HG03280 (cell line): ENCODE results near the gene QARS1.

Experiments
- ATAC-seq: cut with Tn5 transposase; IDR thresholded peaks from one replicate; pipeline ENCODE4 v1.9.1; 2021; ENCODE audit warnings: mild to moderate bottlenecking, moderate library complexity; ENCODE audit not compliant: unreplicated experiment

The QARS1 gene

GRCh38 chr3:49120438-49121131, 16.0 kb upstream of the QARS1 start, which contains the start of gene USP19:
USP19 (minus strand) TSS chr3:49120823; CDS start chr3:49119145, 1,678 bp downstream.
- ATAC-seq: peak; percentile 79

GRCh38 chr3:49120096-49120437, 15.5 kb upstream of the QARS1 start:
- no peak for ATAC-seq

- no peak for ATAC-seq
Measured at GRCh38 chr3:49119439-49119838, 14.9 kb upstream of the QARS1 start.

DNA sequence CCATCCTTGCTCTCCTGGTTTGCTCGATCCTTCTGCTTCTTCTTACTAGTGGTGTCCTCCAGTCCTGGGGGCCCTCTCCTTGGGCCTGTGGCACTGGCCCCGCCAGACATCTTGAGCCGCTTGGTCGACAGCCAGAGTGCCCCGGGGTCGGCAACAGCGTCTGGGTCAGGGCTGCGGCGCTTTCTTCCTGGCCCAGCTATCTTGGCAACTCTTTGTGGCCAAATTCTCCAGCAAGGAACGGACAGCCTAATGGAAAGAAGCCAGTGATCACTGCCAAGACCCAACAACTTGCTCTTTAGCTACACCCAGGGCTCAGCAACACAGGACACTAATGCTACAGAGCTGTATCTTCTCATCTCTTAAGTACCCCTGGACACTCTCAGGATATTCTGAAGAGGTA, 14.5 kb upstream of the QARS1 start:
- no peak for ATAC-seq

DNA sequence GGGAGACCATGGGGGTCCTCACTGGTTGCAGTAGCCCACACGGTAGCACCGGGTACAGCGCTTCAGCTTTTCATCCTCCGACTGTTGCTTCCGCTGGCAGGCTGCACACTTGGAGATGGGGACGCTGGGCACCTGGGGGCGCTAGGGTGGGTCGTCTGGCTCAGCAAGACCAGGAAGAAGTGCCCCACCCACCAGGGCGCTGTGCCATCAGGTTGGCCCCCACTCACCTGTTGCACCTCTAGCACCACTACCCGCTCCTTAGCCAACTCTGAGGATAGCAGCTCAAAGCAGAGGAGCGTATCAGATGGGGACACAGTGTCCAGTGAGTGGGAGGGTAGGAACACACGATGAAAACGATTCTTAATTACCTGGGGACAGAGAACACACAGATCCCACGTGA, 7.7 kb upstream of the QARS1 start:
- ATAC-seq: no peak

- no peak for ATAC-seq
Measured at GRCh38 chr3:49111347-49111746, 6.8 kb upstream of the QARS1 start.

DNA sequence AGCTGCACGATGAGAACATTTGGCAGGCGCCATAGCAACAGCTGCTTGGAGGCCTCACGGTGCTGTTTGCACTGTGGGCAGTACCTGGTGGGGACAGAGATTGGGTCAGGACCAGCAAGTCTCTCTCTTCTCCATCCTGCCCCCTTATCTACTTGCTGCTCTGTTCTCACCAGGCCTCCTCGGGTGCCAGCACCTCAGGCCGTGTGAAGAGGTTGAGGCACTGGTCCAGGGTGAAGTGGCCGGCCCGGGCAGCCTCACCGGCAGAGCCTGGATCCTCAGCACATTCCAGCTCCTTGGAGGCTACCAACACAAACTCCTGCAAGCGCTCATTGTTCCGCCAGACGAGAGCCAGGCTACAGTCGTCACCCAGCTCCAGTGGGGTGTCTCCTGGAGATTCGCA, 6.2 kb upstream of the QARS1 start:
- ATAC-seq: no peak

GRCh38 chr3:49108346-49108745, 3.8 kb upstream of the QARS1 start:
- ATAC-seq: no peak

DNA sequence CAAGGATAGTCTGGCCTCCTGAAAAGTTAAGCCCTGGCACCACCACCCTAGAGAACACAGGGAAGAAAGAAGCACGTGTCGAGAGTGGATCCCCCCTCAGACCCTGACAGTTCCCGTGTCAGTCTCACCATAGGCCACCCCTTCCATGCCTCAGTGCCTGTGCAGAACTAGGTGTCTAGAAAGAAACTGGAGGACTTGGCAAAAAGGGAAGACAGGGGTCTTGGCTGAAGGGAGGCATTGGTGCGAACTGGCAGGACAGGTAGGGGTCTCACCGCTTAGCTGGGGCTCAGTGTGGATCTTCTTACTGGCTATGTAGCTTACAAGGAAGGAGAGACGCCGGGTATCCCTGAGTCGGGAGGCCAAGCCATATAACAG, 518 bp downstream of the QARS1 start:
- ATAC-seq: no peak

- ATAC-seq: no peak
Measured at GRCh38 chr3:49100046-49100615, 4.4 kb downstream of the QARS1 start.

DNA sequence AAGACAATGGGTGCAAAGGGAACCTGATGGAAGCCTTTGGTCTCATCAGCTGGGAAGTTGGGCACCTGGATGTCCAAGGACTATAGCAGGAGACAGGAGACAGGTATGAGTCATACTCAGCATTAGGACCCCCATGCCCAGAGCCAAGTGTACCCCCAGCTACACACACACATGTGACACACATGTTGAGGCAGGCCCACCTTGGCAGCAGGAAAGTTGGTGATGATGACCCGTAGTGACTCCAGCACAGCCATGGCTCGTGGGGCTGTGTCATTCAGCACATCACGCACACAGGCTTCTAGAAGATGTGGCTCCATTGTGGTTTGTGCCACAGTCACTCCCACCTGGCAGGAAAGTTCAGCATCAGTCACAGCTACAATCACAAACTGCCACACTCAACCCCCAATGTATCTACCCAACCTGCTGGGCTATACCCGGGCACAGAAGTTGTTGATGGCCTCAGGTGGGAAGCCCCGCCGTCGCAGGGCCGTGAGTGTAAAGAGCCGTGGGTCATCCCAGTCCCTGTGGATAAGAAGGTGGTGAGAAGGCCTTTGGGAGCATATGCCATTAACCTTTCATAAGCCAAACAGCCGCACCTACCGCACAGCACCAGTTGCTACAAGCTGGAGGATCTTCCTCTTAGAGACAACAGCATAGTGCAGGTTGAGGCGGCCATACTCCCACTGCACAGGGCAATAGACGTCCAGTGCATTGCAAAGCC, 5.5 kb downstream of the QARS1 start:
- no peak for ATAC-seq

- no peak for ATAC-seq
Measured at GRCh38 chr3:49098429-49098828, 6.1 kb downstream of the QARS1 start.

GRCh38 chr3:49093853-49094767, 10.4 kb downstream of the QARS1 start, which contains the start of gene QRICH1:
QRICH1 (minus strand) TSS chr3:49094071; CDS start chr3:49077017, 17,054 bp downstream.
- peak; percentile 74 for ATAC-seq

GRCh38 chr3:49092938-49093852, 11.4 kb downstream of the QARS1 start:
- ATAC-seq: peak; percentile 42

- no peak for ATAC-seq
Measured at GRCh38 chr3:49081429-49081828, 23.1 kb downstream of the QARS1 start.

- no peak for ATAC-seq
Measured at GRCh38 chr3:49079270-49079669, 25.3 kb downstream of the QARS1 start.

- ATAC-seq: no peak
Measured at GRCh38 chr3:49076646-49077045, 27.9 kb downstream of the QARS1 start.

- no peak for ATAC-seq
Measured at GRCh38 chr3:49076116-49076515, 28.4 kb downstream of the QARS1 start.

GRCh38 chr3:49058011-49058410, 46.5 kb downstream of the QARS1 start:
- ATAC-seq: no peak

DNA sequence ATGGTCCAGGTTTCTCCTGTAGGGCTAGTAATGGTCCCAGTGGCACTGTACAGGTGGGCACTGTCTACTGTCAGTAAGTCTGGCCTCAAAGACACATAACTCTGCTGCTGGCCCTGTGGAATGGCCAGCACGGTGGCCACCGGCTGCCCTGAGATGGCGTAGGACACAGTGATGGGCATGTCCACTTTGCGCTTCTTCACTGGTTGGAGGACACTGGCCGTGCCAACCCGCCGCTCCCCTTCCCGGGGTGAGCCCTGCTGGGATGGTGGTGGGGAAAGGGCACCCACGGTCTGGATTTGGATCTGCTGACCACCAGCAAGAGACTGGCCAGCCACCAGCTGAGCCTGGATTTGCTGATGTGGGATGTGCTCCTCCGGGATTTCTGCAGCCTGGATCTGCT, 47.3 kb downstream of the QARS1 start:
- ATAC-seq: no peak
